ENCODE measurements around the gene ELK4. TPM values are rescaled to one million over a fixed set of nuclear protein-coding genes. Genes with fewer than 3 reads are reported as not detected.
A peak's percentile ranks its signal among the peaks of the same experiment; 100 is the strongest.

Gene ELK4, protein sequence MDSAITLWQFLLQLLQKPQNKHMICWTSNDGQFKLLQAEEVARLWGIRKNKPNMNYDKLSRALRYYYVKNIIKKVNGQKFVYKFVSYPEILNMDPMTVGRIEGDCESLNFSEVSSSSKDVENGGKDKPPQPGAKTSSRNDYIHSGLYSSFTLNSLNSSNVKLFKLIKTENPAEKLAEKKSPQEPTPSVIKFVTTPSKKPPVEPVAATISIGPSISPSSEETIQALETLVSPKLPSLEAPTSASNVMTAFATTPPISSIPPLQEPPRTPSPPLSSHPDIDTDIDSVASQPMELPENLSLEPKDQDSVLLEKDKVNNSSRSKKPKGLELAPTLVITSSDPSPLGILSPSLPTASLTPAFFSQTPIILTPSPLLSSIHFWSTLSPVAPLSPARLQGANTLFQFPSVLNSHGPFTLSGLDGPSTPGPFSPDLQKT
- 3.5 TPM for polyA plus RNA-seq (2012; ENCODE audit: insufficient read length, low read depth)

GRCh38 chr1:205631768-205632668 lies at the start of gene ELK4:
Gene ELK4, minus strand, starts transcription at chr1:205632011. Its CDS starts 8,129 bp downstream, at chr1:205623882.
- TF ChIP-seq POLR2AphosphoS5 (IDR thresholded peaks at IDR 0.05; ENCODE audit: low read depth, low read length) (peak; percentile 61), FOXP2 (optimal IDR thresholded peaks at IDR 0.05; ENCODE audit: borderline replicate concordance, extremely low read depth, extremely low read length, insufficient read depth) (peak; percentile 94), TAF1 (IDR thresholded peaks at IDR 0.05; ENCODE audit: borderline replicate concordance, insufficient read depth, low read length) (peak; percentile 70; the same call in 1 of the 2 replicates), REST (IDR thresholded peaks at IDR 0.05; ENCODE audit: insufficient read depth in 1 of 2, low read depth in 2 of 2, low read length in 2 of 2) (no peak; a peak in 1 of 4 replicates), SIN3A (IDR thresholded peaks at IDR 0.05; ENCODE audit: borderline replicate concordance, insufficient read depth, low read length) (0 out of 2 replicates have a peak, but pooled peaks have one; percentile 57)

DNA sequence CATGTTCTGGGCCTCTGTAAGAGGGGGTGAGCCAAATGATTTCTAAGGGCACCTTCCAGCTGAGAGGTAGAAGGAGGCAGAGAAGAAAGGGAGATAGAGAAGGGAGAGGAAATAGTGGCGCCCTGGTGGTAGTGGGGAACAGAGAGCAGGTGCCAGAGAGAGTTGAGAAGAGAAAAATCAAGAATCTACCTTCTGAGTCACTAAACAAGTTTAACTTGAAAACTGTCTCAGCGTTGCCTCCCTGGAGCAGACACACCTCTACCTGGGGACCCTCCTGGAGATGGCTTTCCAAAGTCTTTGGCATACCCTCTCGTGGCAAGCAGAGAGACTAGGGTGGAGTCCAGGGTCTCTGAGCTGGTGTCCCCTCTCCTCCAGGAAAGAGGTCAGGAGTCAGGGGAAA lies 49.6 kb upstream of the ELK4 start:
- TF ChIP-seq SIN3A (IDR thresholded peaks at IDR 0.05; ENCODE audit: borderline replicate concordance, insufficient read depth, low read length) (no peak), TAF1 (IDR thresholded peaks at IDR 0.05; ENCODE audit: borderline replicate concordance, insufficient read depth, low read length) (no peak), REST (IDR thresholded peaks at IDR 0.05; ENCODE audit: insufficient read depth in 1 of 2, low read depth in 2 of 2, low read length in 2 of 2) (no peak), FOXP2 (optimal IDR thresholded peaks at IDR 0.05; ENCODE audit: borderline replicate concordance, extremely low read depth, extremely low read length, insufficient read depth) (no peak), POLR2AphosphoS5 (IDR thresholded peaks at IDR 0.05; ENCODE audit: low read depth, low read length) (no peak)

DNA sequence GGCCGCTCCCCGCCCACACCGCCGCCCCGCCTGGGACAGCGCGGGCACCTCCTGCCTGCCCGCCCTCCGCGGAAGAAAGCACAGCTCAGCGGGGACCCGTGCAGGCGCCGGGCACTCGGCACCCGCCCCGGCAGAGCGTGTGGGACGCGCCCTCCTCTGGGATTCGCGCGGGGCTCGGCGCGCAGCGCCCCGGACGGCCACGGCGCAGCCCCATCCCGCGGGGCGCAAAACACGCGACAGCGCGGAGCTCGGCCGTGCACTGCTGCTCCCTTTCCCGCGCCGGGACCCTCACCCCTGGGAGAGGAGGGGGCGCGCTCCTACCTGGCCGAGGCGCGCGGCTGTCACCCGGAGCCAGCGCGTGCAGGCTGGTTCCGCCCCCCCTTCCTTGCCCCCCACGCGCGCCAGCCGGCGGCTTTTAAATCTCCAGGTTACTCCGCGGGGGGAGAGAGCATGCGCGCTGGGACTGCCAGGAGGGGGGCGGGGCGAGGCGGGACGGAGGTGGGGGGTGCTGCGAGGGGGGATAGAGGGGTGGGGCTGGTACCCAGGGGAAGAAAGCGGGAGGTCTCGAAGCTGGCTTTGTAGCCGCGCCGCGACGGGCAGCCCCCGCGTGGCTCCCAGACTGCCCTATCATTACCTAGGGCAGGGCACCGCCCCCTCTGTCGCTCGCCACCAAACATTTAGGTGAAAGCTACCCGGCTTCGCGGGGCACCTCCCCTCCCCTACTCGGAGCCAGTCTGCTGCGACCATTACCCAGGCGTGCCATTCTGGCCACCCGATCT lies 48.5 kb upstream of the ELK4 start, which contains the start of gene SLC45A3:
Gene SLC45A3 (minus strand): TSS at position 437 of the 779 bp plus-strand sequence. CDS start 15,853 bp downstream, outside the sequence.
- TF ChIP-seq SIN3A (IDR thresholded peaks at IDR 0.05; ENCODE audit: borderline replicate concordance, insufficient read depth, low read length) (0 out of 2 replicates have a peak, but pooled peaks have one; percentile 2), REST (IDR thresholded peaks at IDR 0.05; ENCODE audit: insufficient read depth in 1 of 2, low read depth in 2 of 2, low read length in 2 of 2) (no peak)

DNA sequence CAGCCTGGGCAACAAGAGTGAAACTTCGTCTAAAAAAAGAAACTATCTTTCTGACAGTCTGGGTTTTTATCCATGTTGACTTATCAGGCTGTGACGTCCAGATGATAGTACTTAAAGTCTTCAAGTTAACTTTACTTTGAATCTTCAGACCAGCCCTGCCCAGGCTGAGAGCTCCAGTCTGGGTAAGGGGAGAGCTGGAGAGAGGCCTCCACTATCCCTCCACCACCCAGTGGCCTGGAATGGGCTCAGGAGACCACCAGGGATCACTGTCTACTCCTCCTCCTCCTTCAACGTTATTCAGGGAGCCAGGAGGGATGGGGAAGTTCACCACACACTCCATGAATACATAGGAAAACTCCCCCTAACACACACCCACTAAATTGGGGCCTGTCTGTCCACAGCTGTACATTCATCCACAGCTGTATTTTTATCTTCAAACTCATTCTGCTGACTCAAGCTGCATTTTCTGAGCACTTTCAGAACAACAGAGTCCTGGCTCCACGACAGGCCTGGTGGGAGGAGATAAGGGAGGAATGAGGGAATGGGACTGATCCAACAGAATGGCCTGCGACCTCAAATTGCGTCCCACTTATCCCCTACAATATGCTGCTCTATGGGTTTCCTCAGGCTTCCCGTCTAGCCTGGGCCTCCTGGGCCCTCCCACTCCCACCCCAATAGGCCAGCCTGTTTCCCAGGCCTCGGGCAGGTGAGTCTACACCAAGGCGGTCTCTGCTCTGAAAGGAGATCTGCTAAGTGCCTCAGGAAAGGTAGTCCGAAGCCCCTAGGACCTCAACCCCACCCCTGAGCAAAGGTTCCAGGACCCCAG lies 46.7 kb upstream of the ELK4 start:
- TF ChIP-seq REST (IDR thresholded peaks at IDR 0.05; ENCODE audit: insufficient read depth in 1 of 2, low read depth in 2 of 2, low read length in 2 of 2) = no peak
- TF ChIP-seq TAF1 (IDR thresholded peaks at IDR 0.05; ENCODE audit: borderline replicate concordance, insufficient read depth, low read length) = no peak
- TF ChIP-seq POLR2AphosphoS5 (IDR thresholded peaks at IDR 0.05; ENCODE audit: low read depth, low read length) = no peak
- no peak for TF ChIP-seq SIN3A (IDR thresholded peaks at IDR 0.05; ENCODE audit: borderline replicate concordance, insufficient read depth, low read length)
- no peak for TF ChIP-seq FOXP2 (optimal IDR thresholded peaks at IDR 0.05; ENCODE audit: borderline replicate concordance, extremely low read depth, extremely low read length, insufficient read depth)
